ENCODE measurements around the gene RTN4RL2. TPM values are rescaled to one million over a fixed set of nuclear protein-coding genes. Genes with fewer than 3 reads are reported as not detected.

The RTN4RL2 gene
- polyA plus RNA-seq, 1 donor from 2014 or later, result 0.66 TPM

GRCh38 chr11:57487920-57488659 is 27.8 kb downstream of the RTN4RL2 start:
- no peaks in the 10 kb centered on the region for H3F3A ChIP-seq (ENCODE audit: insufficient read depth, low read length, poor library complexity, severe bottlenecking)
- H3K4me2 ChIP-seq (ENCODE audit: low read length), result no peak overlapping the region
- H3K27ac ChIP-seq (ENCODE audit: low read length), result no peak overlapping the region
- H3K36me3 ChIP-seq (ENCODE audit: insufficient read depth, low read length), result no peaks in the 10 kb centered on the region
- TF ChIP-seq EZH2 (IDR thresholded peaks at IDR 0.05; ENCODE audit: borderline replicate concordance, insufficient read depth, low read length, poor library complexity, severe bottlenecking), result no peak
- TF ChIP-seq RAD21 (conservative IDR thresholded peaks at IDR 0.05), result no peak
- TF ChIP-seq SMC3 (conservative IDR thresholded peaks at IDR 0.05; ENCODE audit: poor library complexity), result no peak
- H3K9me3 ChIP-seq (ENCODE audit: low read length), result no peaks in the 10 kb centered on the region
- H3K9me2 ChIP-seq (ENCODE audit: insufficient read depth, low read length), result no peaks in the 10 kb centered on the region
- no peak overlapping the region for H3K9ac ChIP-seq (ENCODE audit: low read length)
- no peaks in the 10 kb centered on the region for H4K20me1 ChIP-seq (ENCODE audit: insufficient read depth)
- no peak overlapping the region for H2AFZ ChIP-seq (ENCODE audit: low read depth, low read length)
- no peaks in the 10 kb centered on the region for H3K79me2 ChIP-seq (replicated peaks; ENCODE audit: insufficient read depth, low read length)
- H3K27me3 ChIP-seq (ENCODE audit: insufficient read depth, low read depth, low read length), result peaks cover 8% of the 10 kb centered on the region
- H3K4me3 ChIP-seq (ENCODE audit: low read length), result no peak overlapping the region

GRCh38 chr11:57490456-57491248 is 30.3 kb downstream of the RTN4RL2 start:
- Histone ChIP-seq H3K9me2 (ENCODE audit: insufficient read depth, low read length) (no peaks in the 10 kb centered on the region), H3K4me2 (ENCODE audit: low read length) (no peak overlapping the region)

More at GRCh38 chr11:57490456-57491248, 30.3 kb downstream of the RTN4RL2 start:
- TF ChIP-seq RAD21 (conservative IDR thresholded peaks at IDR 0.05) (no peak), POLR2AphosphoS5 (IDR thresholded peaks at IDR 0.05) (no peak), SMC3 (conservative IDR thresholded peaks at IDR 0.05; ENCODE audit: poor library complexity) (no peak), REST (IDR thresholded peaks at IDR 0.05; ENCODE audit: borderline replicate concordance) (no peak), EP300 (conservative IDR thresholded peaks at IDR 0.05; ENCODE audit: poor library complexity, severe bottlenecking) (no peak), TAF1 (IDR thresholded peaks at IDR 0.05; ENCODE audit: low read depth) (no peak), MXI1 (conservative IDR thresholded peaks at IDR 0.05; ENCODE audit: poor library complexity, severe bottlenecking) (no peak), EZH2 (IDR thresholded peaks at IDR 0.05; ENCODE audit: borderline replicate concordance, insufficient read depth, low read length, poor library complexity, severe bottlenecking) (no peak)
- TF ChIP-seq, protein P1, sequence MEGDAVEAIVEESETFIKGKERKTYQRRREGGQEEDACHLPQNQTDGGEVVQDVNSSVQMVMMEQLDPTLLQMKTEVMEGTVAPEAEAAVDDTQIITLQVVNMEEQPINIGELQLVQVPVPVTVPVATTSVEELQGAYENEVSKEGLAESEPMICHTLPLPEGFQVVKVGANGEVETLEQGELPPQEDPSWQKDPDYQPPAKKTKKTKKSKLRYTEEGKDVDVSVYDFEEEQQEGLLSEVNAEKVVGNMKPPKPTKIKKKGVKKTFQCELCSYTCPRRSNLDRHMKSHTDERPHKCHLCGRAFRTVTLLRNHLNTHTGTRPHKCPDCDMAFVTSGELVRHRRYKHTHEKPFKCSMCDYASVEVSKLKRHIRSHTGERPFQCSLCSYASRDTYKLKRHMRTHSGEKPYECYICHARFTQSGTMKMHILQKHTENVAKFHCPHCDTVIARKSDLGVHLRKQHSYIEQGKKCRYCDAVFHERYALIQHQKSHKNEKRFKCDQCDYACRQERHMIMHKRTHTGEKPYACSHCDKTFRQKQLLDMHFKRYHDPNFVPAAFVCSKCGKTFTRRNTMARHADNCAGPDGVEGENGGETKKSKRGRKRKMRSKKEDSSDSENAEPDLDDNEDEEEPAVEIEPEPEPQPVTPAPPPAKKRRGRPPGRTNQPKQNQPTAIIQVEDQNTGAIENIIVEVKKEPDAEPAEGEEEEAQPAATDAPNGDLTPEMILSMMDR (IDR thresholded peaks at IDR 0.05; ENCODE audit: poor library complexity, severe bottlenecking), result no peak
- Histone ChIP-seq H3K36me3 (ENCODE audit: insufficient read depth, low read length) (no peaks in the 10 kb centered on the region), H3K27me3 (ENCODE audit: insufficient read depth, low read depth, low read length) (no peaks in the 10 kb centered on the region), H3K9me3 (ENCODE audit: low read length) (no peaks in the 10 kb centered on the region), H3K9ac (ENCODE audit: low read length) (no peak overlapping the region), H2AFZ (ENCODE audit: low read depth, low read length) (no peak overlapping the region), H4K20me1 (ENCODE audit: insufficient read depth) (no peaks in the 10 kb centered on the region), H3K4me3 (ENCODE audit: low read length) (no peak overlapping the region), H3K79me2 (replicated peaks; ENCODE audit: insufficient read depth, low read length) (no peaks in the 10 kb centered on the region), H3F3A (ENCODE audit: insufficient read depth, low read length, poor library complexity, severe bottlenecking) (no peaks in the 10 kb centered on the region), H3K27ac (ENCODE audit: low read length) (no peak overlapping the region)
